Epithelial cell of esophagus (primary cell): ENCODE data around the gene NPPA.

Source experiments
- DNase-seq: peaks from one replicate; pipeline ENCODE4 v3.0.0; 2010; ENCODE audit warnings: low read depth
- H3K4me3 ChIP-seq: 2 replicates; pipeline ENCODE4 v1.5.1; 2011; ENCODE audit warnings: mild to moderate bottlenecking, low read length, control low read depth
- CTCF ChIP-seq: IDR thresholded peaks from 2 replicates; pipeline ENCODE4 v1.5.1; 2011; ENCODE audit warnings: low read depth, mild to moderate bottlenecking, low read length, control low read depth, inconsistent platforms; ENCODE audit not compliant: insufficient read depth; ENCODE audit errors: missing control alignments

The NPPA gene

GRCh38 chr1:11886986-11887665, 39.5 kb upstream of the NPPA start:
- no peak for TF ChIP-seq CTCF
- no peak for DNase-seq
- no peak overlapping the region for H3K4me3 ChIP-seq

- no peak for TF ChIP-seq CTCF
- DNase-seq: no peak
Measured at GRCh38 chr1:11885916-11886315, 38.3 kb upstream of the NPPA start.

GRCh38 chr1:11882814-11883538, 35.4 kb upstream of the NPPA start:
- no peak overlapping the region for H3K4me3 ChIP-seq
- DNase-seq: peak; percentile 41
- TF ChIP-seq CTCF: no peak

More at GRCh38 chr1:11885916-11886315, 38.3 kb upstream of the NPPA start:
- no peak overlapping the region for H3K4me3 ChIP-seq

- TF ChIP-seq CTCF: no peak
- no peak for DNase-seq
Measured at GRCh38 chr1:11881749-11882441, 34.3 kb upstream of the NPPA start.

GRCh38 chr1:11880911-11881748, 33.5 kb upstream of the NPPA start:
- no peak overlapping the region for H3K4me3 ChIP-seq
- DNase-seq: no peak
- TF ChIP-seq CTCF: no peak

More at GRCh38 chr1:11881749-11882441, 34.3 kb upstream of the NPPA start:
- H3K4me3 ChIP-seq: no peak overlapping the region

- H3K4me3 ChIP-seq: no peak overlapping the region
- no peak for DNase-seq
- TF ChIP-seq CTCF: no peak
Measured at GRCh38 chr1:11880181-11880575, 32.6 kb upstream of the NPPA start.
